Measurements from ENCODE around the gene EPN3. TPM values are rescaled to one million over a fixed set of nuclear protein-coding genes. Genes with fewer than 3 reads are reported as not detected.

EPN3 gene
- total RNA-seq, 4 donors from 2014 or later: 0.30 to 41.1 TPM; not detected in 2

GRCh38 chr17:50565402-50566350 is 33.1 kb downstream of the EPN3 start:
- peaks cover 0 to 26% of the 10 kb centered on the region in 2 donors for H3K4me1 ChIP-seq
- intact Hi-C loops (cut with DNase I; ENCODE audit: low total_unique reads): no loop called here
- DNase-seq: no peak
- H3K9me3 ChIP-seq: no peaks in the 10 kb centered on the region
- H3K27me3 ChIP-seq: peaks cover 0 to 12% of the 10 kb centered on the region in 2 donors
- no peaks in the 10 kb centered on the region for H3K36me3 ChIP-seq
- peak overlapping the region; percentile 71 to 85 for H3K27ac ChIP-seq
- no peak for TF ChIP-seq POLR2A (IDR thresholded peaks at IDR 0.05)
- no peak overlapping the region for H3K4me3 ChIP-seq

DNA sequence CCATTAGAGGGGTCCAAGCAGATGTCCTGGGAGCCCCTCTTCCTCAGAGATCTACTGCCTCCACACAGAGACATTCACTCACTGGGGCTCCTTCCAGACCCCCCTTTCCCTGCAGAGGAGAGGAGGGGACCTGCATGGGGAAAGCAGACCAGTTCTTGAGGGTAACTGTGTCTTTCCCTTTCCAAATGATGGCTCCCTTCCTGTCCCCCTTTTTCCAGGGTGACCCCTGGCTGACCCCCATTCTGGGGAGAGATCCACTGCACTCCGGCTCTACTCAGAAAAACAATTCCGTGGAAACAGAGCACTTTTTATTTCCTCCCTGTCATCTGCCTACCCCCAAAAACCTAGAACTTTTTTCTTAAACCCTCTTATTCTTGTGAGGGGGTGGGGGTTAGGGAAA is 34.4 kb downstream of the EPN3 start:
- peaks cover 0 to 19% of the 10 kb centered on the region in 2 donors for H3K4me1 ChIP-seq
- peaks cover 0 to 3% of the 10 kb centered on the region in 2 donors for H3K27me3 ChIP-seq
- no peak for DNase-seq
- TF ChIP-seq POLR2A (IDR thresholded peaks at IDR 0.05): no peak
- TF ChIP-seq, protein P1, sequence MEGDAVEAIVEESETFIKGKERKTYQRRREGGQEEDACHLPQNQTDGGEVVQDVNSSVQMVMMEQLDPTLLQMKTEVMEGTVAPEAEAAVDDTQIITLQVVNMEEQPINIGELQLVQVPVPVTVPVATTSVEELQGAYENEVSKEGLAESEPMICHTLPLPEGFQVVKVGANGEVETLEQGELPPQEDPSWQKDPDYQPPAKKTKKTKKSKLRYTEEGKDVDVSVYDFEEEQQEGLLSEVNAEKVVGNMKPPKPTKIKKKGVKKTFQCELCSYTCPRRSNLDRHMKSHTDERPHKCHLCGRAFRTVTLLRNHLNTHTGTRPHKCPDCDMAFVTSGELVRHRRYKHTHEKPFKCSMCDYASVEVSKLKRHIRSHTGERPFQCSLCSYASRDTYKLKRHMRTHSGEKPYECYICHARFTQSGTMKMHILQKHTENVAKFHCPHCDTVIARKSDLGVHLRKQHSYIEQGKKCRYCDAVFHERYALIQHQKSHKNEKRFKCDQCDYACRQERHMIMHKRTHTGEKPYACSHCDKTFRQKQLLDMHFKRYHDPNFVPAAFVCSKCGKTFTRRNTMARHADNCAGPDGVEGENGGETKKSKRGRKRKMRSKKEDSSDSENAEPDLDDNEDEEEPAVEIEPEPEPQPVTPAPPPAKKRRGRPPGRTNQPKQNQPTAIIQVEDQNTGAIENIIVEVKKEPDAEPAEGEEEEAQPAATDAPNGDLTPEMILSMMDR (IDR thresholded peaks at IDR 0.05): no peak
- intact Hi-C loops (cut with DNase I; ENCODE audit: low total_unique reads): no loop called here
- no peak overlapping the region for H3K4me3 ChIP-seq
- H3K36me3 ChIP-seq: no peaks in the 10 kb centered on the region
- H3K27ac ChIP-seq: no peak overlapping the region
- no peaks in the 10 kb centered on the region for H3K9me3 ChIP-seq

GRCh38 chr17:50568659-50569058 is 36.1 kb downstream of the EPN3 start:
- TF ChIP-seq, protein P1 (IDR thresholded peaks at IDR 0.05): no peak
- no peak for TF ChIP-seq POLR2A (IDR thresholded peaks at IDR 0.05)
- no peaks in the 10 kb centered on the region for H3K36me3 ChIP-seq
- intact Hi-C loops (cut with DNase I; ENCODE audit: low total_unique reads): no loop called here

GRCh38 chr17:50569592-50569991 is 37.1 kb downstream of the EPN3 start:
- peaks cover 0 to 8% of the 10 kb centered on the region in 2 donors for H3K4me1 ChIP-seq
- DNase-seq: no peak
- H3K9me3 ChIP-seq: no peaks in the 10 kb centered on the region
- H3K4me3 ChIP-seq: no peak overlapping the region
- no peaks in the 10 kb centered on the region for H3K27me3 ChIP-seq
- TF ChIP-seq POLR2A (IDR thresholded peaks at IDR 0.05): no peak
- TF ChIP-seq, protein P1 (IDR thresholded peaks at IDR 0.05): no peak
- no peaks in the 10 kb centered on the region for H3K36me3 ChIP-seq
- H3K27ac ChIP-seq: no peak overlapping the region
- intact Hi-C loops (cut with DNase I; ENCODE audit: low total_unique reads): no loop called here

More at GRCh38 chr17:50568659-50569058, 36.1 kb downstream of the EPN3 start:
- Histone ChIP-seq H3K4me3 (no peak overlapping the region), H3K9me3 (no peaks in the 10 kb centered on the region), H3K27me3 (no peaks in the 10 kb centered on the region), H3K27ac (no peak overlapping the region), H3K4me1 (peaks cover 0 to 11% of the 10 kb centered on the region in 2 donors)
- DNase-seq: no peak

GRCh38 chr17:50570032-50570431 is 37.5 kb downstream of the EPN3 start:
- no peak overlapping the region for H3K27ac ChIP-seq
- intact Hi-C loops (cut with DNase I; ENCODE audit: low total_unique reads): no loop called here
- TF ChIP-seq POLR2A (IDR thresholded peaks at IDR 0.05): no peak
- TF ChIP-seq, protein P1 (IDR thresholded peaks at IDR 0.05): no peak
- H3K4me3 ChIP-seq: no peak overlapping the region
- peaks cover 0 to 4% of the 10 kb centered on the region in 2 donors for H3K4me1 ChIP-seq
- H3K27me3 ChIP-seq: no peaks in the 10 kb centered on the region
- no peaks in the 10 kb centered on the region for H3K9me3 ChIP-seq
- no peaks in the 10 kb centered on the region for H3K36me3 ChIP-seq
- DNase-seq: no peak

Measured in uterus (tissue), 4 donors.